Upper lobe of left lung (tissue), 4 donors: ENCODE measurements around the gene ADPRH.

Experiments
- POLR2A ChIP-seq, 4 donors: fragments of 450-650 bp; IDR thresholded peaks; one replicate each; pipeline ENCODE4 v1.5.1; 2016 to 2017; ENCODE audit warnings: antibody characterized with exemption in 4 of 4, mild to moderate bottlenecking in 2 of 4
- POLR2AphosphoS5 ChIP-seq, 2 donors: sonication (generic); formaldehyde crosslinking; IDR thresholded peaks; one replicate each; pipeline ENCODE4 v1.5.1; 2017; ENCODE audit warnings: antibody characterized with exemption in 2 of 2
- TF ChIP-seq, protein P1 (sequence below), 6 experiments: fragments of 450-650 bp in 4 of 6; fragments of 200-600 bp in 2 of 6; sonication (generic) in 2 of 6; IDR thresholded peaks; one replicate each; pipeline ENCODE4 v1.5.1; 2016 to 2019; ENCODE audit warnings: antibody characterized with exemption in 6 of 6

GRCh38 chr3:119597548-119598288 is 18.4 kb downstream of the ADPRH start, which contains the start of gene PLA1A:
- TF ChIP-seq, protein P1, sequence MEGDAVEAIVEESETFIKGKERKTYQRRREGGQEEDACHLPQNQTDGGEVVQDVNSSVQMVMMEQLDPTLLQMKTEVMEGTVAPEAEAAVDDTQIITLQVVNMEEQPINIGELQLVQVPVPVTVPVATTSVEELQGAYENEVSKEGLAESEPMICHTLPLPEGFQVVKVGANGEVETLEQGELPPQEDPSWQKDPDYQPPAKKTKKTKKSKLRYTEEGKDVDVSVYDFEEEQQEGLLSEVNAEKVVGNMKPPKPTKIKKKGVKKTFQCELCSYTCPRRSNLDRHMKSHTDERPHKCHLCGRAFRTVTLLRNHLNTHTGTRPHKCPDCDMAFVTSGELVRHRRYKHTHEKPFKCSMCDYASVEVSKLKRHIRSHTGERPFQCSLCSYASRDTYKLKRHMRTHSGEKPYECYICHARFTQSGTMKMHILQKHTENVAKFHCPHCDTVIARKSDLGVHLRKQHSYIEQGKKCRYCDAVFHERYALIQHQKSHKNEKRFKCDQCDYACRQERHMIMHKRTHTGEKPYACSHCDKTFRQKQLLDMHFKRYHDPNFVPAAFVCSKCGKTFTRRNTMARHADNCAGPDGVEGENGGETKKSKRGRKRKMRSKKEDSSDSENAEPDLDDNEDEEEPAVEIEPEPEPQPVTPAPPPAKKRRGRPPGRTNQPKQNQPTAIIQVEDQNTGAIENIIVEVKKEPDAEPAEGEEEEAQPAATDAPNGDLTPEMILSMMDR (IDR thresholded peaks at IDR 0.05), result no peak
- no peak for TF ChIP-seq POLR2A (IDR thresholded peaks at IDR 0.05)
- TF ChIP-seq POLR2AphosphoS5 (IDR thresholded peaks at IDR 0.05), result peak in 1 of 2 donors; percentile 30
